Measurements from ENCODE around the gene TMEM86B. TPM values are rescaled to one million over a fixed set of nuclear protein-coding genes. Genes with fewer than 3 reads are reported as not detected.

The TMEM86B gene
- polyA plus RNA-seq, 1 donor (not counting 4 experiments of a cell fraction or from before 2014, with no cell fraction given): 0.60 TPM

GRCh38 chr19:55197528-55197927, 31.0 kb downstream of the TMEM86B start:
- TF ChIP-seq EZH2 (IDR thresholded peaks at IDR 0.05; ENCODE audit: low read length) (no peak), CTCF (optimal IDR thresholded peaks at IDR 0.05 in 1 of 3, IDR thresholded peaks at IDR 0.05 in 1 of 3, conservative IDR thresholded peaks at IDR 0.05 in 1 of 3; ENCODE audit: extremely low read depth in 1 of 3, insufficient read depth in 2 of 3, low read length in 3 of 3) (no peak)
- dilution Hi-C loops (cut with MboI; ENCODE audit: extremely low pct_ligation_motif_present, low sequenced_read_pairs): no loop called here
- no peaks in the 10 kb centered on the region for H4K20me1 ChIP-seq (ENCODE audit: control insufficient read depth, extremely low read depth, insufficient read depth, low read length)
- H3K4me2 ChIP-seq (ENCODE audit: control insufficient read depth, extremely low read depth, insufficient read depth, low read depth, low read length): no peak overlapping the region
- DNase-seq (ENCODE audit: low read depth, low spot score): no peak
- H3K4me1 ChIP-seq (ENCODE audit: control insufficient read depth, extremely low read depth, insufficient read depth, low read length): no peaks in the 10 kb centered on the region
- no peaks in the 10 kb centered on the region for H3K9me1 ChIP-seq (ENCODE audit: control insufficient read depth, extremely low read depth, insufficient read depth, low read length)
- H2AFZ ChIP-seq (ENCODE audit: control insufficient read depth, low read length): no peak overlapping the region
- H3K79me2 ChIP-seq (ENCODE audit: control insufficient read depth, insufficient read depth, low read length): no peaks in the 10 kb centered on the region
- no peaks in the 10 kb centered on the region for H3K27me3 ChIP-seq (ENCODE audit: control insufficient read depth, extremely low read depth, insufficient read depth, low read length)
- no peak overlapping the region for H3K9ac ChIP-seq (ENCODE audit: control insufficient read depth, extremely low read depth, insufficient read depth, low read length)
- FAIRE-seq: no peak
- H3K36me3 ChIP-seq (ENCODE audit: control insufficient read depth in 2 of 2, extremely low read depth in 1 of 2, insufficient read depth in 2 of 2, low read length in 2 of 2): no peaks in the 10 kb centered on the region
- no peak overlapping the region for H3K4me3 ChIP-seq (ENCODE audit: control insufficient read depth in 2 of 3, extremely low read depth in 1 of 3, insufficient read depth in 2 of 3, low read depth in 1 of 3, low read length in 3 of 3)
- no peaks in the 10 kb centered on the region for H3K9me3 ChIP-seq (ENCODE audit: control insufficient read depth, low read depth, low read length)
- no peak overlapping the region for H3K27ac ChIP-seq (ENCODE audit: control insufficient read depth, insufficient read depth, low read length)

GRCh38 chr19:55196803-55197202, 31.8 kb downstream of the TMEM86B start:
- FAIRE-seq: no peak
- dilution Hi-C loops (cut with MboI; ENCODE audit: extremely low pct_ligation_motif_present, low sequenced_read_pairs): no loop called here
- Histone ChIP-seq H3K9me1 (ENCODE audit: control insufficient read depth, extremely low read depth, insufficient read depth, low read length) (no peaks in the 10 kb centered on the region), H3K27ac (ENCODE audit: control insufficient read depth, insufficient read depth, low read length) (no peak overlapping the region), H3K9ac (ENCODE audit: control insufficient read depth, extremely low read depth, insufficient read depth, low read length) (no peak overlapping the region), H3K4me2 (ENCODE audit: control insufficient read depth, extremely low read depth, insufficient read depth, low read depth, low read length) (no peak overlapping the region), H3K9me3 (ENCODE audit: control insufficient read depth, low read depth, low read length) (no peaks in the 10 kb centered on the region), H3K4me1 (ENCODE audit: control insufficient read depth, extremely low read depth, insufficient read depth, low read length) (no peaks in the 10 kb centered on the region), H3K79me2 (ENCODE audit: control insufficient read depth, insufficient read depth, low read length) (no peaks in the 10 kb centered on the region), H3K36me3 (ENCODE audit: control insufficient read depth in 2 of 2, extremely low read depth in 1 of 2, insufficient read depth in 2 of 2, low read length in 2 of 2) (no peaks in the 10 kb centered on the region), H4K20me1 (ENCODE audit: control insufficient read depth, extremely low read depth, insufficient read depth, low read length) (no peaks in the 10 kb centered on the region), H2AFZ (ENCODE audit: control insufficient read depth, low read length) (no peak overlapping the region), H3K27me3 (ENCODE audit: control insufficient read depth, extremely low read depth, insufficient read depth, low read length) (no peaks in the 10 kb centered on the region), H3K4me3 (ENCODE audit: control insufficient read depth in 2 of 3, extremely low read depth in 1 of 3, insufficient read depth in 2 of 3, low read depth in 1 of 3, low read length in 3 of 3) (no peak overlapping the region)
- no peak for TF ChIP-seq CTCF (optimal IDR thresholded peaks at IDR 0.05 in 1 of 3, IDR thresholded peaks at IDR 0.05 in 1 of 3, conservative IDR thresholded peaks at IDR 0.05 in 1 of 3; ENCODE audit: extremely low read depth in 1 of 3, insufficient read depth in 2 of 3, low read length in 3 of 3)
- no peak for TF ChIP-seq EZH2 (IDR thresholded peaks at IDR 0.05; ENCODE audit: low read length)
- no peak for DNase-seq (ENCODE audit: low read depth, low spot score)
